SKM-1 treated with dmso at 0.1 percent for 144 hours (cell line): ENCODE results near the gene MON1B.
"Not testable (repeated sequence)": the region's sequence is repeated elsewhere in the genome, so short reads cannot be mapped to it uniquely, and the experiment has no call there.

Experiments used
- DNase-seq: peaks from one replicate; lab custom pipeline; 2025; ENCODE audit not compliant: unreplicated experiment; lab: John Stamatoyannopoulos, UW

MON1B gene

GRCh38 chr16:77238593-77238992 lies 47.6 kb downstream of the MON1B start:
- DNase-seq, result no peak

GRCh38 chr16:77242471-77242870 lies 51.5 kb downstream of the MON1B start:
- not testable (repeated sequence) for DNase-seq

GRCh38 chr16:77246150-77246549 lies 55.2 kb downstream of the MON1B start:
- DNase-seq, result no peak

- DNase-seq, result no peak
These were observed 59.4 kb downstream of the MON1B start for GRCh38 chr16:77250400-77250799.
